ENCODE measurements around the gene KLHL29. TPM values are rescaled to one million over a fixed set of nuclear protein-coding genes. Genes with fewer than 3 reads are reported as not detected.

Gene KLHL29
- 5.7 and 6.5 TPM in 2 replicates for total RNA-seq (2014; rRNA removed; shearing (Covaris generic))
- 1.5 and 1.9 TPM in 2 replicates for polyA plus RNA-seq (2016; fragmentation: Nextera tagmentation; extraction: Ambion mirVana)
- long read RNA-seq, partial matches to known transcripts = 0 of 1 reads
- long read RNA-seq, other reads (novel, unspliced or antisense) = 1 of 1 reads

DNA sequence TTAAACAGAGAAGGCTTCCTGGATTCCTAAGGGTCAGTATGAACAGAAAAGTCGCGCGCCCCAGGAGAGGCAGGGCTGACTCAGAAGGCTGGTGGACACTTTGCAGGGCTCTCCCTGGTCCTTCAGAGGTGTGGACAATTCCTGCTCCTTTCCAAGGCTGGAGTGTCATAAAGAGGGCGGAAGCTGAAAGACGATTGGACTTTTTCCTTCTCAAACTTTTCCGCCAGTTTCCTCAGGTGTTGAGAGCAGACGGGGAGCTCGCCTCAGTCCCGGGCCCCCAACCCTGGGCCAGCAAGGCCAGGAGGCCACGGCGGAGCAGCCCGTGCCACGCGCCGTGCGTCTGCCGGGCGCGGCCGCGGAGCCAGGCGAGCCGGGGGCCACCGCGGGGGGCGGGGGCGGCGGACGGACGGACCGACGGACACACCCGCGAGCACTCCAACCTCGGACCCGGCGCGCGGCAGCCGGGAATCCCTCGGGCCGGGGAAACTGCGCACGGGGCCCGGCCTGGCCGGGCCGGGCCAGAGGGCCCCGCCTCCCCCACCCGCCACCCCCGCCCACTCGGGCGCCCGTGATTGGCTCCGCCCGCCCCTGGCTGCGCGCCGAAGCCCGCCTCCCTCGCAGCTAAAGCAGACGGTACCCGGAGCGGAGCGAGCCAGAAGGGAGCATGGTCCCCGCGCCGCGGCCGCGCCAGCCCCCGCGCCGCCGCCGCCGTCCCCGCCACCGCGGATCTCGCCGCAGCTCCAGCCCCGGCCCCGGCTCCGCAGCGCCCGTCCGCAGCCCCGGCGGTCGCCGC lies at the start of gene KLHL29:
TSS of gene KLHL29 (plus strand) at position 629 of the 793 bp plus-strand sequence. CDS start 177,018 bp downstream, outside the sequence.
- Mint-ChIP-seq H3K9me3 (no peaks in the 10 kb centered on the region), H3K4me3 (peak within 1 kb of the TSS; percentile 79), H3K4me1 (peaks cover 24% of the 10 kb centered on the region), H3K27ac (no peak within 1 kb of the TSS), H3K27me3 (ENCODE audit: insufficient read depth, low read depth, poor library complexity) (peaks cover 48% of the 10 kb centered on the region), H3K36me3 (ENCODE audit: low read depth) (no peaks in the 10 kb centered on the region; the same call in 2 of the 3 replicates)
- Histone ChIP-seq H3K4me2 (peak within 1 kb of the TSS; percentile 97), H3K79me2 (replicated peaks; ENCODE audit: insufficient read depth) (no peaks in the 10 kb centered on the region), H3K9me2 (ENCODE audit: insufficient read depth) (no peaks in the 10 kb centered on the region), H4K20me1 (replicated peaks; ENCODE audit: insufficient read depth) (peaks cover 10% of the 10 kb centered on the region), H3K36me3 (ENCODE audit: insufficient read depth) (no peaks in the 10 kb centered on the region), H3K4me1 (ENCODE audit: insufficient read depth) (peaks cover 14% of the 10 kb centered on the region; the same call in 1 of the 2 replicates), H3K27me3 (ENCODE audit: insufficient read depth) (peaks cover 75% of the 10 kb centered on the region), H2AFZ (peak within 1 kb of the TSS; percentile 76; the same call in 1 of the 2 replicates), H3K27ac (ENCODE audit: low read depth) (no peak within 1 kb of the TSS), H3F3A (replicated peaks; ENCODE audit: low read depth) (no peaks in the 10 kb centered on the region), H3K4me3 (peak within 1 kb of the TSS; percentile 71)
- TF ChIP-seq EZH2 (IDR thresholded peaks at IDR 0.05; ENCODE audit: low read depth, unreplicated experiment) (peak; percentile 30), POLR2AphosphoS5 (IDR thresholded peaks at IDR 0.05; ENCODE audit: low read depth) (peak; percentile 56; the same call in 1 of the 2 replicates), STAT1 (IDR thresholded peaks at IDR 0.05; ENCODE audit: unreplicated experiment) (no peak)
- TF ChIP-seq, protein P1, sequence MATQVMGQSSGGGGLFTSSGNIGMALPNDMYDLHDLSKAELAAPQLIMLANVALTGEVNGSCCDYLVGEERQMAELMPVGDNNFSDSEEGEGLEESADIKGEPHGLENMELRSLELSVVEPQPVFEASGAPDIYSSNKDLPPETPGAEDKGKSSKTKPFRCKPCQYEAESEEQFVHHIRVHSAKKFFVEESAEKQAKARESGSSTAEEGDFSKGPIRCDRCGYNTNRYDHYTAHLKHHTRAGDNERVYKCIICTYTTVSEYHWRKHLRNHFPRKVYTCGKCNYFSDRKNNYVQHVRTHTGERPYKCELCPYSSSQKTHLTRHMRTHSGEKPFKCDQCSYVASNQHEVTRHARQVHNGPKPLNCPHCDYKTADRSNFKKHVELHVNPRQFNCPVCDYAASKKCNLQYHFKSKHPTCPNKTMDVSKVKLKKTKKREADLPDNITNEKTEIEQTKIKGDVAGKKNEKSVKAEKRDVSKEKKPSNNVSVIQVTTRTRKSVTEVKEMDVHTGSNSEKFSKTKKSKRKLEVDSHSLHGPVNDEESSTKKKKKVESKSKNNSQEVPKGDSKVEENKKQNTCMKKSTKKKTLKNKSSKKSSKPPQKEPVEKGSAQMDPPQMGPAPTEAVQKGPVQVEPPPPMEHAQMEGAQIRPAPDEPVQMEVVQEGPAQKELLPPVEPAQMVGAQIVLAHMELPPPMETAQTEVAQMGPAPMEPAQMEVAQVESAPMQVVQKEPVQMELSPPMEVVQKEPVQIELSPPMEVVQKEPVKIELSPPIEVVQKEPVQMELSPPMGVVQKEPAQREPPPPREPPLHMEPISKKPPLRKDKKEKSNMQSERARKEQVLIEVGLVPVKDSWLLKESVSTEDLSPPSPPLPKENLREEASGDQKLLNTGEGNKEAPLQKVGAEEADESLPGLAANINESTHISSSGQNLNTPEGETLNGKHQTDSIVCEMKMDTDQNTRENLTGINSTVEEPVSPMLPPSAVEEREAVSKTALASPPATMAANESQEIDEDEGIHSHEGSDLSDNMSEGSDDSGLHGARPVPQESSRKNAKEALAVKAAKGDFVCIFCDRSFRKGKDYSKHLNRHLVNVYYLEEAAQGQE (IDR thresholded peaks at IDR 0.05; ENCODE audit: unreplicated experiment) = no peak
- ATAC-seq (peak; percentile 25), DNase-seq (ENCODE audit: low spot score) (peak; percentile 71)

DNA sequence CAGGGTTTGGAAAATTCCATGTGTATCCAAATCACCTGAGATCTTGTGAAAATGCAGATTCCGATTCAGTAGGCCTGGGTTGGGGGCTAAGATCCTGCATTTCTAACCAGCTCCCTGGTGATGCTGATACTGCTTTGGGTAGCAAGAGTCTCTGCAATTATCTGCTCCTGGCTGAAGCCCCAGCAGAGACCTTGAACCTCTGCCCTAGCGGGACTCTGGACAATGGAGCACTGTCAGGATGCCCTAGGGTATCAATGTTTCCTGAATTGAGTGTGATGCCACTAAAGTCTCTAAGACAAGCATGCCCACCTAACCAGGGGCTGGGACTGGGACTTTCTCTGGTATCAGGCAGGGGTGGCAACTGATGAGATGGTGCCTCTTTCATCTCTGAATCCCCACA lies 49.4 kb upstream of the KLHL29 start:
- H3K27me3 ChIP-seq (ENCODE audit: insufficient read depth) = no peaks in the 10 kb centered on the region
- no peak for DNase-seq (ENCODE audit: low spot score)
- H3K4me2 ChIP-seq = no peak overlapping the region
- Mint-ChIP-seq H3K27me3 (ENCODE audit: insufficient read depth, low read depth, poor library complexity) (no peaks in the 10 kb centered on the region), H3K27ac (no peak overlapping the region), H3K9me3 (peaks cover 5% of the 10 kb centered on the region; the same call in 2 of the 3 replicates), H3K4me3 (no peak overlapping the region), H3K36me3 (ENCODE audit: low read depth) (peaks cover 3% of the 10 kb centered on the region; the same call in 1 of the 3 replicates), H3K4me1 (peaks cover 3% of the 10 kb centered on the region; the same call in 2 of the 3 replicates)
- no peaks in the 10 kb centered on the region for H3K36me3 ChIP-seq (ENCODE audit: insufficient read depth)
- H3F3A ChIP-seq (replicated peaks; ENCODE audit: low read depth) = no peaks in the 10 kb centered on the region
- 0 out of 2 replicates have a peak, but pooled peaks cover 10% of the 10 kb centered on the region for H3K9me2 ChIP-seq (ENCODE audit: insufficient read depth)
- no peaks in the 10 kb centered on the region for H3K79me2 ChIP-seq (replicated peaks; ENCODE audit: insufficient read depth)
- no peak overlapping the region for H3K4me3 ChIP-seq
- no peaks in the 10 kb centered on the region for H3K4me1 ChIP-seq (ENCODE audit: insufficient read depth)
- no peaks in the 10 kb centered on the region for H4K20me1 ChIP-seq (replicated peaks; ENCODE audit: insufficient read depth)
- TF ChIP-seq EZH2 (IDR thresholded peaks at IDR 0.05; ENCODE audit: low read depth, unreplicated experiment) = no peak
- TF ChIP-seq STAT1 (IDR thresholded peaks at IDR 0.05; ENCODE audit: unreplicated experiment) = no peak
- TF ChIP-seq ZNF114 (CRISPR knock-in tag; IDR thresholded peaks at IDR 0.05) = no peak
- TF ChIP-seq, protein P2, sequence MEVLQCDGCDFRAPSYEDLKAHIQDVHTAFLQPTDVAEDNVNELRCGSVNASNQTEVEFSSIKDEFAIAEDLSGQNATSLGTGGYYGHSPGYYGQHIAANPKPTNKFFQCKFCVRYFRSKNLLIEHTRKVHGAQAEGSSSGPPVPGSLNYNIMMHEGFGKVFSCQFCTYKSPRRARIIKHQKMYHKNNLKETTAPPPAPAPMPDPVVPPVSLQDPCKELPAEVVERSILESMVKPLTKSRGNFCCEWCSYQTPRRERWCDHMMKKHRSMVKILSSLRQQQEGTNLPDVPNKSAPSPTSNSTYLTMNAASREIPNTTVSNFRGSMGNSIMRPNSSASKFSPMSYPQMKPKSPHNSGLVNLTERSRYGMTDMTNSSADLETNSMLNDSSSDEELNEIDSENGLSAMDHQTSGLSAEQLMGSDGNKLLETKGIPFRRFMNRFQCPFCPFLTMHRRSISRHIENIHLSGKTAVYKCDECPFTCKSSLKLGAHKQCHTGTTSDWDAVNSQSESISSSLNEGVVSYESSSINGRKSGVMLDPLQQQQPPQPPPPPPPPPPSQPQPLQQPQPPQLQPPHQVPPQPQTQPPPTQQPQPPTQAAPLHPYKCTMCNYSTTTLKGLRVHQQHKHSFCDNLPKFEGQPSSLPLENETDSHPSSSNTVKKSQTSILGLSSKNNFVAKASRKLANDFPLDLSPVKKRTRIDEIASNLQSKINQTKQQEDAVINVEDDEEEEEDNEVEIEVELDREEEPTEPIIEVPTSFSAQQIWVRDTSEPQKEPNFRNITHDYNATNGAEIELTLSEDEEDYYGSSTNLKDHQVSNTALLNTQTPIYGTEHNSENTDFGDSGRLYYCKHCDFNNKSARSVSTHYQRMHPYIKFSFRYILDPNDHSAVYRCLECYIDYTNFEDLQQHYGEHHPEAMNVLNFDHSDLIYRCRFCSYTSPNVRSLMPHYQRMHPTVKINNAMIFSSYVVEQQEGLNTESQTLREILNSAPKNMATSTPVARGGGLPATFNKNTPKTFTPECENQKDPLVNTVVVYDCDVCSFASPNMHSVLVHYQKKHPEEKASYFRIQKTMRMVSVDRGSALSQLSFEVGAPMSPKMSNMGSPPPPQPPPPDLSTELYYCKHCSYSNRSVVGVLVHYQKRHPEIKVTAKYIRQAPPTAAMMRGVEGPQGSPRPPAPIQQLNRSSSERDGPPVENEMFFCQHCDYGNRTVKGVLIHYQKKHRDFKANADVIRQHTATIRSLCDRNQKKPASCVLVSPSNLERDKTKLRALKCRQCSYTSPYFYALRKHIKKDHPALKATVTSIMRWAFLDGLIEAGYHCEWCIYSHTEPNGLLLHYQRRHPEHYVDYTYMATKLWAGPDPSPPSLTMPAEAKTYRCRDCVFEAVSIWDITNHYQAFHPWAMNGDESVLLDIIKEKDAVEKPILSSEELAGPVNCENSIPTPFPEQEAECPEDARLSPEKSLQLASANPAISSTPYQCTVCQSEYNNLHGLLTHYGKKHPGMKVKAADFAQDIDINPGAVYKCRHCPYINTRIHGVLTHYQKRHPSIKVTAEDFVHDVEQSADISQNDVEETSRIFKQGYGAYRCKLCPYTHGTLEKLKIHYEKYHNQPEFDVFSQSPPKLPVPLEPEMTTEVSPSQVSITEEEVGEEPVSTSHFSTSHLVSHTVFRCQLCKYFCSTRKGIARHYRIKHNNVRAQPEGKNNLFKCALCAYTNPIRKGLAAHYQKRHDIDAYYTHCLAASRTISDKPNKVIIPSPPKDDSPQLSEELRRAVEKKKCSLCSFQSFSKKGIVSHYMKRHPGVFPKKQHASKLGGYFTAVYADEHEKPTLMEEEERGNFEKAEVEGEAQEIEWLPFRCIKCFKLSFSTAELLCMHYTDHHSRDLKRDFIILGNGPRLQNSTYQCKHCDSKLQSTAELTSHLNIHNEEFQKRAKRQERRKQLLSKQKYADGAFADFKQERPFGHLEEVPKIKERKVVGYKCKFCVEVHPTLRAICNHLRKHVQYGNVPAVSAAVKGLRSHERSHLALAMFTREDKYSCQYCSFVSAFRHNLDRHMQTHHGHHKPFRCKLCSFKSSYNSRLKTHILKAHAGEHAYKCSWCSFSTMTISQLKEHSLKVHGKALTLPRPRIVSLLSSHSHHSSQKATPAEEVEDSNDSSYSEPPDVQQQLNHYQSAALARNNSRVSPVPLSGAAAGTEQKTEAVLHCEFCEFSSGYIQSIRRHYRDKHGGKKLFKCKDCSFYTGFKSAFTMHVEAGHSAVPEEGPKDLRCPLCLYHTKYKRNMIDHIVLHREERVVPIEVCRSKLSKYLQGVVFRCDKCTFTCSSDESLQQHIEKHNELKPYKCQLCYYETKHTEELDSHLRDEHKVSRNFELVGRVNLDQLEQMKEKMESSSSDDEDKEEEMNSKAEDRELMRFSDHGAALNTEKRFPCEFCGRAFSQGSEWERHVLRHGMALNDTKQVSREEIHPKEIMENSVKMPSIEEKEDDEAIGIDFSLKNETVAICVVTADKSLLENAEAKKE (CRISPR knock-in tag; IDR thresholded peaks at IDR 0.05) = no peak
- TF ChIP-seq CREB1 (CRISPR knock-in tag; IDR thresholded peaks at IDR 0.05; ENCODE audit: low read depth) = no peak
- TF ChIP-seq, protein P3, sequence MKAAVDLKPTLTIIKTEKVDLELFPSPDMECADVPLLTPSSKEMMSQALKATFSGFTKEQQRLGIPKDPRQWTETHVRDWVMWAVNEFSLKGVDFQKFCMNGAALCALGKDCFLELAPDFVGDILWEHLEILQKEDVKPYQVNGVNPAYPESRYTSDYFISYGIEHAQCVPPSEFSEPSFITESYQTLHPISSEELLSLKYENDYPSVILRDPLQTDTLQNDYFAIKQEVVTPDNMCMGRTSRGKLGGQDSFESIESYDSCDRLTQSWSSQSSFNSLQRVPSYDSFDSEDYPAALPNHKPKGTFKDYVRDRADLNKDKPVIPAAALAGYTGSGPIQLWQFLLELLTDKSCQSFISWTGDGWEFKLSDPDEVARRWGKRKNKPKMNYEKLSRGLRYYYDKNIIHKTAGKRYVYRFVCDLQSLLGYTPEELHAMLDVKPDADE (IDR thresholded peaks at IDR 0.05) = no peak
- TF ChIP-seq JUNB (IDR thresholded peaks at IDR 0.05; ENCODE audit: unreplicated experiment) = no peak
- no peak for ATAC-seq
- H3K27ac ChIP-seq (ENCODE audit: low read depth) = no peak overlapping the region
- H2AFZ ChIP-seq = no peak overlapping the region
